Measurements from ENCODE around the gene MAP6.

GRCh38 chr11:75563501-75563977 lies 105.3 kb downstream of the MAP6 start:
- TF ChIP-seq SP1 (CRISPR knock-in tag; IDR thresholded peaks at IDR 0.05) (no peak; the same call in 1 of the 2 replicates), ZNF347 (CRISPR knock-in tag; IDR thresholded peaks at IDR 0.05; ENCODE audit: low read depth) (no peak), ARNT (IDR thresholded peaks at IDR 0.05) (no peak), ZBTB7A (IDR thresholded peaks at IDR 0.05; ENCODE audit: borderline replicate concordance, control insufficient read depth, low read depth, low read length) (no peak)

Data from K562 (cell line).